ENCODE results near the gene C17orf50. TPM values are rescaled to one million over a fixed set of nuclear protein-coding genes. Genes with fewer than 3 reads are reported as not detected.

The C17orf50 gene
- total and polyA plus RNA-seq, 2 donors from 2014 or later = 0.41 TPM; not detected in 1

- Histone ChIP-seq H3K4me1 (ENCODE audit: control insufficient read depth in 2 of 3, insufficient read depth in 2 of 3, low read depth in 1 of 3, low read length in 3 of 3) (no peaks in the 10 kb centered on the region), H3K27ac (ENCODE audit: low read depth in 2 of 2, low read length in 2 of 2) (no peak overlapping the region), H3K4me3 (ENCODE audit: low read length in 3 of 3) (no peak overlapping the region), H3K36me3 (ENCODE audit: control insufficient read depth in 2 of 3, insufficient read depth in 3 of 3, low read length in 3 of 3) (no peaks in the 10 kb centered on the region), H3K27me3 (ENCODE audit: control insufficient read depth, insufficient read depth, low read length) (no peaks in the 10 kb centered on the region), H3K9ac (ENCODE audit: low read length in 3 of 3) (no peak overlapping the region), H3K9me3 (ENCODE audit: control insufficient read depth in 2 of 3, insufficient read depth in 1 of 3, low read length in 3 of 3) (no peaks in the 10 kb centered on the region)
- DNase-seq (peak in 4 of 5 donors; percentile 15 to 82 (median 54)), FAIRE-seq (no peak)
- no peak for TF ChIP-seq CTCF (IDR thresholded peaks at IDR 0.05; ENCODE audit: borderline replicate concordance, extremely low read depth, insufficient read depth)
- intact Hi-C loops (cut with DNase I) = no loop called here
These were observed 41.0 kb downstream of the C17orf50 start for GRCh38 chr17:35801583-35802224.

- no peak for FAIRE-seq
- peak; percentile 79 for TF ChIP-seq CTCF (IDR thresholded peaks at IDR 0.05; ENCODE audit: borderline replicate concordance, extremely low read depth, insufficient read depth)
- no peaks in the 10 kb centered on the region for H3K9me3 ChIP-seq (ENCODE audit: control insufficient read depth in 2 of 3, insufficient read depth in 1 of 3, low read length in 3 of 3)
- no peak overlapping the region for H3K9ac ChIP-seq (ENCODE audit: low read length in 3 of 3)
- H3K27me3 ChIP-seq (ENCODE audit: control insufficient read depth, insufficient read depth, low read length) = no peaks in the 10 kb centered on the region
- H3K4me3 ChIP-seq (ENCODE audit: low read length in 3 of 3) = no peak overlapping the region
- H3K27ac ChIP-seq (ENCODE audit: low read depth in 2 of 2, low read length in 2 of 2) = peak overlapping the region in 1 of 2 donors; percentile 13
- peak in 3 of 5 donors; percentile 47 to 91 (median 89) for DNase-seq
- peaks cover 0 to 2% (median 0%) of the 10 kb centered on the region in 3 donors for H3K4me1 ChIP-seq (ENCODE audit: control insufficient read depth in 2 of 3, insufficient read depth in 2 of 3, low read depth in 1 of 3, low read length in 3 of 3)
- H3K36me3 ChIP-seq (ENCODE audit: control insufficient read depth in 2 of 3, insufficient read depth in 3 of 3, low read length in 3 of 3) = no peaks in the 10 kb centered on the region
- intact Hi-C loops (cut with DNase I) = loop anchor here (5.0 kb wide), 1 partner anchor 37 kb away; no protein-coding TSS in a partner anchor
These were observed 44.0 kb downstream of the C17orf50 start for GRCh38 chr17:35804658-35805192.

GRCh38 chr17:35807371-35808144 is 46.9 kb downstream of the C17orf50 start:
- FAIRE-seq (no peak), DNase-seq (no peak)
- TF ChIP-seq CTCF (IDR thresholded peaks at IDR 0.05; ENCODE audit: borderline replicate concordance, extremely low read depth, insufficient read depth) = no peak
- Histone ChIP-seq H3K4me3 (ENCODE audit: low read length in 3 of 3) (no peak overlapping the region), H3K9me3 (ENCODE audit: control insufficient read depth in 2 of 3, insufficient read depth in 1 of 3, low read length in 3 of 3) (no peaks in the 10 kb centered on the region), H3K36me3 (ENCODE audit: control insufficient read depth in 2 of 3, insufficient read depth in 3 of 3, low read length in 3 of 3) (no peaks in the 10 kb centered on the region), H3K27ac (ENCODE audit: low read depth in 2 of 2, low read length in 2 of 2) (no peak overlapping the region), H3K27me3 (ENCODE audit: control insufficient read depth, insufficient read depth, low read length) (no peaks in the 10 kb centered on the region), H3K9ac (ENCODE audit: low read length in 3 of 3) (no peak overlapping the region), H3K4me1 (ENCODE audit: control insufficient read depth in 2 of 3, insufficient read depth in 2 of 3, low read depth in 1 of 3, low read length in 3 of 3) (peaks cover 2 to 6% (median 6%) of the 10 kb centered on the region in 3 donors)
- intact Hi-C loops (cut with DNase I) = loop anchor here (5.0 kb wide), 1 partner anchor 40 kb away; no protein-coding TSS in a partner anchor
